ENCODE results near the gene GALNT6. TPM values are rescaled to one million over a fixed set of nuclear protein-coding genes. Genes with fewer than 3 reads are reported as not detected.

Gene GALNT6
- total and polyA plus RNA-seq, 2 of the 13 experiments (the other 11 are each of a cell fraction or from before 2014, with no cell fraction given) = 1.0 to 1.1 TPM

GRCh38 chr12:51406290-51406689 is 15.1 kb upstream of the GALNT6 start (continued):
- TF ChIP-seq, protein P1, sequence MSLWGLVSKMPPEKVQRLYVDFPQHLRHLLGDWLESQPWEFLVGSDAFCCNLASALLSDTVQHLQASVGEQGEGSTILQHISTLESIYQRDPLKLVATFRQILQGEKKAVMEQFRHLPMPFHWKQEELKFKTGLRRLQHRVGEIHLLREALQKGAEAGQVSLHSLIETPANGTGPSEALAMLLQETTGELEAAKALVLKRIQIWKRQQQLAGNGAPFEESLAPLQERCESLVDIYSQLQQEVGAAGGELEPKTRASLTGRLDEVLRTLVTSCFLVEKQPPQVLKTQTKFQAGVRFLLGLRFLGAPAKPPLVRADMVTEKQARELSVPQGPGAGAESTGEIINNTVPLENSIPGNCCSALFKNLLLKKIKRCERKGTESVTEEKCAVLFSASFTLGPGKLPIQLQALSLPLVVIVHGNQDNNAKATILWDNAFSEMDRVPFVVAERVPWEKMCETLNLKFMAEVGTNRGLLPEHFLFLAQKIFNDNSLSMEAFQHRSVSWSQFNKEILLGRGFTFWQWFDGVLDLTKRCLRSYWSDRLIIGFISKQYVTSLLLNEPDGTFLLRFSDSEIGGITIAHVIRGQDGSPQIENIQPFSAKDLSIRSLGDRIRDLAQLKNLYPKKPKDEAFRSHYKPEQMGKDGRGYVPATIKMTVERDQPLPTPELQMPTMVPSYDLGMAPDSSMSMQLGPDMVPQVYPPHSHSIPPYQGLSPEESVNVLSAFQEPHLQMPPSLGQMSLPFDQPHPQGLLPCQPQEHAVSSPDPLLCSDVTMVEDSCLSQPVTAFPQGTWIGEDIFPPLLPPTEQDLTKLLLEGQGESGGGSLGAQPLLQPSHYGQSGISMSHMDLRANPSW (CRISPR knock-in tag; IDR thresholded peaks at IDR 0.05; ENCODE audit: borderline replicate concordance) = no peak
- TF ChIP-seq ZNF501 (CRISPR knock-in tag; IDR thresholded peaks at IDR 0.05) (no peak), GTF3A (CRISPR knock-in tag; conservative IDR thresholded peaks at IDR 0.05) (no peak), STAG1 (CRISPR knock-in tag; IDR thresholded peaks at IDR 0.05) (no peak), HHEX (CRISPR knock-in tag; IDR thresholded peaks at IDR 0.05) (no peak), ZNF260 (CRISPR knock-in tag; IDR thresholded peaks at IDR 0.05; ENCODE audit: borderline replicate concordance, low read depth) (no peak), THAP9 (CRISPR knock-in tag; IDR thresholded peaks at IDR 0.05; ENCODE audit: borderline replicate concordance) (no peak), RCOR2 (CRISPR knock-in tag; IDR thresholded peaks at IDR 0.05) (no peak), ARNTL (CRISPR knock-in tag; IDR thresholded peaks at IDR 0.05) (no peak), ZNF329 (CRISPR knock-in tag; IDR thresholded peaks at IDR 0.05; ENCODE audit: low read depth) (no peak), ZNF224 (CRISPR knock-in tag; IDR thresholded peaks at IDR 0.05) (no peak), HNRNPLL (IDR thresholded peaks at IDR 0.05; ENCODE audit: low read depth, low read length, poor library complexity, severe bottlenecking) (no peak), ZNF788 (CRISPR knock-in tag; IDR thresholded peaks at IDR 0.05; ENCODE audit: borderline replicate concordance) (no peak), ISL2 (CRISPR knock-in tag; IDR thresholded peaks at IDR 0.05) (no peak)
- TF ChIP-seq, protein P2, sequence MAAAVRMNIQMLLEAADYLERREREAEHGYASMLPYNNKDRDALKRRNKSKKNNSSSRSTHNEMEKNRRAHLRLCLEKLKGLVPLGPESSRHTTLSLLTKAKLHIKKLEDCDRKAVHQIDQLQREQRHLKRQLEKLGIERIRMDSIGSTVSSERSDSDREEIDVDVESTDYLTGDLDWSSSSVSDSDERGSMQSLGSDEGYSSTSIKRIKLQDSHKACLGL (CRISPR knock-in tag; IDR thresholded peaks at IDR 0.05) = no peak

Measured in HepG2 (cell line).